Breast epithelium (tissue), 4 donors: ENCODE measurements around the gene COL6A1. TPM values are rescaled to one million over a fixed set of nuclear protein-coding genes. Genes with fewer than 3 reads are reported as not detected.

ENCODE experiments used
- DNase-seq, 2 donors: peaks; one replicate each; pipeline ENCODE4 v3.0.0-alpha.2; 2019; ENCODE audit warnings: low spot score in 2 of 2
- H3K27ac ChIP-seq, 2 donors: fragments of 200-600 bp; sonication (generic) in 1 of 2; one replicate each; pipeline ENCODE4 v1.5.1; 2016 to 2019; ENCODE audit warnings: mild to moderate bottlenecking in 1 of 2
- H3K27me3 ChIP-seq, 2 donors: fragments of 200-600 bp; sonication (generic) in 1 of 2; one replicate each; pipeline versions ENCODE4 v1.5.1 to v1.6.0; 2017 to 2019; ENCODE audit warnings: control low read depth in 1 of 2, mild to moderate bottlenecking in 1 of 2
- H3K36me3 ChIP-seq: fragments of 200-600 bp; one replicate; pipeline ENCODE4 v1.5.1; 2019
- H3K4me1 ChIP-seq, 2 donors: fragments of 200-600 bp; sonication (generic); one replicate each; pipeline ENCODE4 v1.5.1; 2016 to 2019; ENCODE audit warnings: control low read depth in 1 of 2
- H3K4me3 ChIP-seq, 3 donors: fragments of 200-600 bp; sonication (generic); 1 replicate in 2 of 3; 2 replicates in 1 of 3; pipeline ENCODE4 v1.5.1; 2016 to 2019; ENCODE audit warnings: mild to moderate bottlenecking in 3 of 3, moderate library complexity in 2 of 3
- H3K9me3 ChIP-seq, 2 donors: fragments of 200-600 bp; sonication (generic) in 1 of 2; one replicate each; pipeline ENCODE4 v1.5.1; 2016 to 2019; ENCODE audit warnings: control low read depth in 1 of 2
- CTCF ChIP-seq, 3 donors: fragments of 450-650 bp; IDR thresholded peaks; one replicate each; pipeline ENCODE4 v1.5.1; 2016 to 2017; ENCODE audit warnings: antibody characterized with exemption in 3 of 3, mild to moderate bottlenecking in 3 of 3, moderate library complexity in 3 of 3
- POLR2A ChIP-seq: fragments of 450-650 bp; IDR thresholded peaks from one replicate; pipeline ENCODE4 v1.6.1; 2016; ENCODE audit warnings: antibody characterized with exemption, mild to moderate bottlenecking, moderate library complexity
- POLR2AphosphoS5 ChIP-seq, 3 donors: sonication (generic); formaldehyde crosslinking; IDR thresholded peaks; one replicate each; pipeline ENCODE4 v1.6.1; 2017; ENCODE audit warnings: antibody characterized with exemption in 3 of 3
- intact Hi-C: fragments of 100-400 bp; cut with DNase I; formaldehyde crosslinking; loops from one replicate; pipeline ENCODE4 v1.15.1; 2023; ENCODE audit warnings: low total_unique reads
- total RNA-seq, 3 donors: library from RNA; depleted of rRNA; stranded (reverse); fragments of >200 nt; gene quantifications; one replicate each; pipeline ENCODE4 v1.1.0, GENCODE V29; 2016

The COL6A1 gene
- total RNA-seq, 3 donors from 2014 or later: 137 to 527 (median 201) TPM

- intact Hi-C loops: no loop called here
- H3K27ac ChIP-seq: no peak overlapping the region
- no peak overlapping the region for H3K4me3 ChIP-seq
- peaks cover 12 to 14% of the 10 kb centered on the region in 2 donors for H3K4me1 ChIP-seq
- H3K9me3 ChIP-seq: no peaks in the 10 kb centered on the region
- peaks cover 0 to 2% of the 10 kb centered on the region in 2 donors for H3K27me3 ChIP-seq
- TF ChIP-seq POLR2A: no peak
- TF ChIP-seq POLR2AphosphoS5 (IDR thresholded peaks at IDR 0.05): no peak
- no peak for TF ChIP-seq CTCF (IDR thresholded peaks at IDR 0.05)
- DNase-seq: no peak
- no peaks in the 10 kb centered on the region for H3K36me3 ChIP-seq
Observed at GRCh38 chr21:46051821-46052675, 70.5 kb downstream of the COL6A1 start.

GRCh38 chr21:46052703-46053651 is 71.4 kb downstream of the COL6A1 start:
- Histone ChIP-seq H3K27me3 (peaks cover 0 to 2% of the 10 kb centered on the region in 2 donors), H3K27ac (peak overlapping the region in 1 of 2 donors; percentile 25), H3K36me3 (no peaks in the 10 kb centered on the region), H3K4me3 (no peak overlapping the region), H3K4me1 (peaks cover 12 to 15% of the 10 kb centered on the region in 2 donors), H3K9me3 (no peaks in the 10 kb centered on the region)
- peak in 1 of 2 donors; percentile 68 for DNase-seq
- TF ChIP-seq POLR2AphosphoS5 (IDR thresholded peaks at IDR 0.05) (peak in 1 of 3 donors; percentile 42), CTCF (IDR thresholded peaks at IDR 0.05) (no peak)
- intact Hi-C loops: no loop called here

GRCh38 chr21:46054031-46054430 is 72.5 kb downstream of the COL6A1 start:
- Histone ChIP-seq H3K27me3 (peaks cover 0 to 2% of the 10 kb centered on the region in 2 donors), H3K9me3 (no peaks in the 10 kb centered on the region), H3K27ac (peak overlapping the region; percentile 42 to 95), H3K36me3 (no peaks in the 10 kb centered on the region), H3K4me3 (no peak overlapping the region), H3K4me1 (peaks cover 9 to 10% of the 10 kb centered on the region in 2 donors)
- no peak for TF ChIP-seq POLR2AphosphoS5 (IDR thresholded peaks at IDR 0.05)
- intact Hi-C loops: no loop called here
- no peak for DNase-seq

GRCh38 chr21:46054451-46054881 is 72.9 kb downstream of the COL6A1 start:
- Histone ChIP-seq H3K9me3 (no peaks in the 10 kb centered on the region), H3K36me3 (no peaks in the 10 kb centered on the region), H3K4me3 (no peak overlapping the region), H3K27me3 (peaks cover 0 to 2% of the 10 kb centered on the region in 2 donors), H3K27ac (peak overlapping the region; percentile 42 to 95), H3K4me1 (peaks cover 9% of the 10 kb centered on the region in 2 donors)
- TF ChIP-seq POLR2A (no peak), CTCF (IDR thresholded peaks at IDR 0.05) (no peak), POLR2AphosphoS5 (IDR thresholded peaks at IDR 0.05) (no peak)
- no peak for DNase-seq
- intact Hi-C loops: no loop called here

Other genes starting within 250 kb of the COL6A1 start
- 1,000 to 10,000 TPM in 1 of 3 donors, 100 to 1,000 TPM in 2; 177 to 1,266 (median 418) TPM for gene COL6A2, start 116.3 kb downstream of the COL6A1 start, total RNA-seq
- gene FTCD, start 173.8 kb downstream of the COL6A1 start, total RNA-seq: under 1 TPM in 1 of 3 donors, not detected in 2; 0.59 TPM
- 1 to 10 TPM; 1.6 to 7.0 (median 6.2) TPM for gene SPATC1L, start 202.7 kb downstream of the COL6A1 start, total RNA-seq
- 100 to 1,000 TPM in 1 of 3 donors, 10 to 100 TPM in 2; 41.4 to 144 (median 56.4) TPM for gene LSS, start 247.0 kb downstream of the COL6A1 start, total RNA-seq